ENCODE data around the gene PIK3CG.
A peak's percentile ranks its signal among the peaks of the same experiment; 100 is the strongest.
"Not testable (repeated sequence)": the region's sequence is repeated elsewhere in the genome, so short reads cannot be mapped to it uniquely, and the experiment has no call there.

PIK3CG gene

DNA sequence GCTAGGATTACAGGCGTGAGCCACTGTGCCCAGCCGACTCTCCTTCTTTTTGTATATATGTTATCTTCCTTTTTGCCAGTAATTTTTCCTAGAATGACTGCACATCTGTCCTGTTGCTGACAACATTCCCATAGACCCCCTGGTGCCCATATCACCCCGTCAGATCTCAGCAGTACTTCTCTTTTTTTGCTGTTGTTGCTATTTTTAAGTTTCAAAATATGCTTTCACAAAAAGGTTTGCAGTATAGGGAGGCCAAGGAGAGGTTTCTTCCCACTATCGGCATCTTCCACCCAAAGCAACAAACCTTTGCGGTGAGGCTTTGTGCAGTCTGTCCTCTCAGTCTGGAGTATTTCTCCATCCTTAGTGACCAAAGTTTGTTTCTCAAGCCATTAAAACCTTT, 23.1 kb downstream of the PIK3CG start:
- no peak for DNase-seq

DNA sequence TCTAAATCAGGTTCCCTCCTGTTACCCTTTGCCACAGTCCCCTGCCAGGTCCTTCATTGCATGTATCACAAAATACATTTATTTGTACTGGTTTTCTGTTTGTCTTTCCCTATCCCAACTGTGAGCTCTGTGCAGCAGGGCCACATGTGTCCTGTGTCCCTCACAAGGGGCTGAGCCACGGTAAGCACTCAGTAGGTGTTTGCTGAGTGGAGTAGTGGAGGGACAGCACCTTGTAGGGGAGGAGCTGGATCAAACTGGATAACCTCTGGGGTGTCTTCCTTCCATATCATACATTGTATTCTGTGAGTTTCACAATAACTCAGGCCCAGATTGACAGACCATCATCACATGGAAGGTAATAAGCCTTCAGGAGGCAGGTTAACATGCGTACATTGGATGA, 25.9 kb downstream of the PIK3CG start:
- no peak for DNase-seq

DNA sequence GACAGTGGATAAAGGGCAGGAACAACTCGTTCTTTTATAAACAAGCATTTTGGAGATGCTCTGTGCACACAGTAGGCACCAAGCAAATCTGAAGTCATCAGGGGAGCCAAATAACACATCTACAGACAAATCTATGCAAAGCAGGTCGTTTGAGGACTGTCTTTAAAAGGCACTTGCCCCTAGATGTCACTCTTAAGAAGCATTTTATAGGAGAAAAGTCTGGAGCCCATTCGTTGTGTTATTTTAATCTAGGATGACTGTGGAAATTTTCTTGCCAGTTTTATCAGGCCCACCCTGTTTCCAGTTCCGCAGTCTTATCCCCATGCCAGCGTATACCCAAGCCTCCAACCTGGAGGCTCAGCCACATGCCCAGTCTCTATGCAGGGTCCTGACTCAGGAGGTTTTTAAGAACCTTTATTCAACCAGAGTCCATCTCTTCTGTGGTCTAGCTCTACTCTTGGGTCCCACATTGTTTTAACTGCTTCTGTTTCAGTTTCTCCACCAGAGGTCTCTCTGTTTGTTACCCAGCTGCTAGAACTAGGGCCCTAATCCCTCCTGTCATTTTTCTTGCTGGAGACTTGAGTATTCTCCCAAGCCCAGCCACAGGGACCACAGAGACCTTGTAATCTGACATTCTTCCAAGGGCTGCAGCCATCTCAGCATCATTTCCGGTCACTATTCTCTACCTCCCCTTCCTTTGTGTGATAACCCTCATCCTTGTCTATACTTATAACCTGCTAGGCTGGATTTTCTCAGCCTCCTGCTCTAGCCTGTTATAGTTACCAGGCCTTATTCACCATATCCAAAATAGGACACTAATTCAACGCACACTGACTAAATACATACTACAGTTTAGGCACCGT, 26.7 kb downstream of the PIK3CG start:
- DNase-seq = peak in 1 of 2 experiments; percentile 3

DNA sequence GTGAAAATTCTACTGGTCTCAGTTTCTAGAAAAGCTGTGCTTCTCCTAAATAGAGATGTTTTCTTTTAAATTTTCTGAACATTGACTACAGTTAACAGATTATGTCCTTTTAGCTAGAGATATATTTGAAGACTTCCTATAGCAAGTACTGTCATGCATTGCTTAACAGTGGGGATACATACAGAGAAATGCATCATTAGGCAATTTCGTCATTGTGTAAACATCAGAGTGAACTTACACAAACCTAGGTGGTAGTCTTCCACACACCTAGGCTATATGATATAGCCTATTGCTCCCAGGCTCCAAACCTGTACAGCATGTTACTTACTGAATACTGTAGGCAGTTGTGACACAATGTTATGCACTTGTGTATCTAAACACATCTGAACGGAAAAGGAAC, 28.5 kb downstream of the PIK3CG start:
- no peak for DNase-seq

DNA sequence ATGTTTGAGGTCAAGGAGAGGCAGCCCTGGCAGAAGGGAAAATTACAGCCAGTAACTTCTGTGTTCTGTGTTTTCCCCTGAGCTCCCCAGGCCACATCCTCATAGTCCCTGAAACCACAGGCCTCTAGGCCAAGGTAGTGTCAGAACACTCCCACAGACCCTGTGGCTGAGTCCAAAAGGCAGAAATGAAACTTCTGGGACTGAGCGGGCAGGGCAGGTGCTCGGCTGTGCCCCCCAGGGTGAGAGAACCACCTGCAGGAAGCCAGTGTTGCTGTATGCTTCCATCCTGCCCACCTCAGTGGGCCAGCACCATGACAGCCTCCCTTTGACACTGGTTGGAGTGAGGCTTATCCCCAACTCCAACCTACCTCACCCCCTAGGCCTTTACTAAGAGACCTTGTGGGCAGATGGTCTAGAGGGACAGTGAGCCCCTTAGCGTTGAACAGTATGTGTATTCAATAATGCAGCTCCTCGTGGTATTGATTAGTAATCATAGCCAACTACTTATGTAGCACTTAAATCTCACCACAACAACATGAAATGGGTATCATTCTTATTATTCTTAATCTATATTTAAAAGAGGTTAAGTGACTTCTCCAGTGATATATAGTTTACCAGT, 30.3 kb downstream of the PIK3CG start:
- no peak for DNase-seq

DNA sequence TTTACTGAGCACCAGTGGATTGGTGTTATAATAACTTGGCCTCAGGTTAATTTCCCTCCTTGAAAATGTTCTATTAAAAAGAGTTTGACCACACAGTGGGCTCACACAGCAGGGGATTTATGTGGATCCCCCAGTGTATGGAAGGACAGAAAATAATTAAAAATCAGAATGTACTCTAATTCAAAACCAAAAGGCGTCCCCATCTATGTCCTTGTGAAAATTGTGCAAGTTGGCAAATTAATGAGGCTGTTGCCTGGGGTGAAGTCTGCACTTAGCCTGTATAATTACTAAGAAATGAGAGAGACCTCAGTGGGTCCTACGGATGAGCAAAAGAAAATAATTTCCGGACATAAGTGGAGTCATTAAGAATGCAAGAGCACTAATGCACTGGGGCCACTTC, 31.1 kb downstream of the PIK3CG start:
- DNase-seq = no peak

DNA sequence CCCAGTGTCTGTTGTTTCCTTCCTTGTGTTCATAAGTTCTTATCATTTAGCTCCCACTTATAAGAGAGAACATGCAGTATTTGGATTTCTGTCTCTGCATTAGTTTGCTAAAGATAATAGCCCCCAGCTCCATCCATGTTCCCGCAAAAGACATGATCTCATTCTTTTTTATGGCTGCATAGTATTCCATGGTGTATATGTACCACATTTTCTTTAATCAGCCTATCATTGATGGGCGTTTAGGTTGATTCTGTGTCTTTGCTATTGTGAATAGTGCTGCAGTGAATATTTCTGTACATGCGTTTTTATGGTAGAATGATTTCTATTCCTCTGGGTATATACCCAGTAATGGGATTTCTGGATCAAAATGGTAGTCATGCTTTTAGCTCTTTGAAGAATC, 32.5 kb downstream of the PIK3CG start:
- DNase-seq = not testable (repeated sequence)

DNA sequence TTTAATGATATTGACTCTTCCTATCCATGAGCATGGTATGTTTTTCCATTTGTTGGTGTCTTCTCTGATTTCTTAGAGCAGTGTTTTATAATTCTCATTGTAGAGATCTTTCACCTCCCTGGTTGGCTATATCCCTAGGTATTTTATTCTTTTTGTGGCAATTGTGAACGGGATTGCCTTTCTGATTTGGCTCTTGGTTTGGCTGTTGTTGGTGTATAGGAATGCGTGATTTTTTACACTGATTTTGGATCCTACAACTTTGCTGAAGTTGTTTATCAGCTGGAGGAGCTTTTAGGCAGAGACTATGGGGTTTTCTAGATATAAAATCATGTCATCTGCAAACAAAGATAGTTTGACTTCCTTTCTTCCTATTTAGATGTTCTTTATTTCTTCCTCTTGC, 33.9 kb downstream of the PIK3CG start:
- DNase-seq = not testable (repeated sequence)

DNA sequence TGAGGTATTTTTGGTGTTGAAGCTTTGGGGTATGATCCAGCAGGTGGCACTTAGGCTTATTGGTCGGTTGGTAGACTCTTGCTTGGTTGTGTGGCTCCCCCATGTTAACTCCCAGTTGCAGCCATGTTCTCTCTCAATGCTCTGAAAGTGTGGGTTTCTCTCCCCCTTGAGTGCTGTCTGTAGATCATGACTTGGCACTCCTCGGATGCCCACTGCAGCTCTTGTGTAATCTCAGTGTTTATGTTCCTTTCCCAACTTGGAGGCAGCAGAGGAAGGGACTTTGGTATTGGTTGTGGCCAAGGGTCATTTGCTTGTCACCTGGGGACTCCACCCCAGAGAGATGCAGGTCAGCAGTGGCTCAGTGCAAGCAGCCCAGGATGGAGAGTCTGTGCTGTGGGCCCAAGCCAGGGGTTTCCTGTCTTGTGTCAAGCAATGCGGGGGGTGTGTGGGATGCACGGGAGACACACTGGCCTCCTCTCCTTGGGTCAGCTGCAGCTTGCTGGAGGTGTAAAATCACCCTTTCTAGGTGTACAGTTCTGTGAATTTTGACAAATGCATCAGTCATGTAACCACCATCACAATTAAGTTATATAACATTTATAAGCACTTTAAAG, 36.9 kb downstream of the PIK3CG start:
- DNase-seq = no peak

DNA sequence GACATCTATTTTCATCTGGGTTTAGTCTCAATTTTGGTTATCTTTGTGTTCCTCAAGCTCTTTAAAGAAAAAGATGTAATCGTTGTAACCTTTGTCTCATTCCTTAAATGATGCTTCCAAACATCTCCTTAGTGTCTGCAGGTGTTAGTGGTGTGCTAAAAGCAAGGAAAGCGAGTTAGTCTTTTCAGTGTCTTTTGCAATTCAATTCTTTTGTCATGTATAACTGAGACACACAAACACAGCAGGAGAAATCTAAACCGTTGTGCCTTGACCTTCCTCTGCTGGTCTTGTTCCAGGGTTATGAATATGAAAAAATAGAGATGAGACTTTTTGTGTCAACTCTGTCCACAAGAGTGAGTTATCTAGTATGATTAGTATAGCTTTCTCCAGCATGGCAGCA, 40.7 kb downstream of the PIK3CG start:
- DNase-seq = no peak

DNA sequence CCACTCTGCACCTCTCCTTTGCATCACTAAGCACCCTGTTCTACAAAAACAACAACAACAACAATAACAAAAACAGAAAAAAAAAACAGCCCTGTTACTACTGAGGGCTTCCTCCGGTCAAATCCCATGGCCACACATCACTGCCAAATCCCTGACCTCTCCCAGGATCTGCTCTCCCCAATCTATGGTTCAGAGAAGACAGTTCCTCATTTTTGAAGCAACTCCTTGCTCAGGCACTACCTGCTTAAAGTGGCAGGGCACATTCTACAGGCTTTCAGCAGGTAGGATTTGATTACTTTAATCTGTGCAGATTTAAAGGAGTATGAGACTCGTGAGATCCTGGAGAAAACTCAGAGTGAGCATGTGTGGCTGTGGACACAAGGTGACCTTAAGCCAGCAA, 46.9 kb downstream of the PIK3CG start:
- no peak for DNase-seq

DNA sequence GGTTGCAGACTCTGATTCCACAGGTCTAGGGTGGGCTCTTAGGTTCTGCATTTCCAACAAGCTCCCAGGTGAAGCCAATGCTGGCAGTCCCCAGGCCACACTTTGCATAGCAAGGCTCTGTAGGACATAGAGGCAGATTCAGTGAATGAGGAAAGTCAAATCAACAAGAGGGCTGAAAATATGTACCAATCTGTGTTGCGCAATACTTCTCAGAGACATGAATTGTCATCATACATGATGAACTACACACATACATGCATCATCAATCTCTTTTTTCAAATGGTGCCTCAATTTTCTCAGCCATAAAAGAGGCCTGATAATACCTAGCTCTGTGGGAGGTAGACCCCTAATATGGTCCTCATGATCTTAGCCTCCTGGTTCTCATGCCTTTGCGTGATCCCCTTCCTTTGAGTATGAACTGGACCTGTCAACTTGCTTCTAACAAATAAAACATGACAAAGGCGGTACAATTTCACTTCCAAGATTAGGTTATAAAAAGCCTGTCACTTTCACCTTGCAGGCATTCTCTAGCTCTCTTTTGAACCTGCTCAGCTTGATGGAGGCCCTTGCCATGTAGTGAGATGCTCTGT, 49.0 kb downstream of the PIK3CG start:
- DNase-seq = no peak

DNA sequence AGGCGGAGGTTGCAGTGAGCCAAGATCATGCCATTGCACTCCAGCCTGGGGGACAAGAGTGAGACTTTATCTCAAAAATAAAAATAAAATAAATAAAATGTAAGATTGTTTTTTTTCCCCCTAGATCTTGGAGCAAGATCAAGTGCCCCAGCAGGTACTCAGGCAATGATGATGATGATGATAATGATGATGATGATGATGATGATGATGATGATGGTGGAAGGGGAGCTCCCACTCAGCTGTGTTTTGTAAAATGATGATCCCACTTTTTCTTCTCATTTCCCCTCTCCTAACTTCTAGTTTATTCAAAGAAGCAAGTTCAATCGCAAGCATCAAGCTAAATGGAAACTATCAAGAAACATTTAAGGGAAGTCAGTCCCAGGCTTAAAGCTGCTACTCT, 50.3 kb downstream of the PIK3CG start:
- DNase-seq = no peak

DNA sequence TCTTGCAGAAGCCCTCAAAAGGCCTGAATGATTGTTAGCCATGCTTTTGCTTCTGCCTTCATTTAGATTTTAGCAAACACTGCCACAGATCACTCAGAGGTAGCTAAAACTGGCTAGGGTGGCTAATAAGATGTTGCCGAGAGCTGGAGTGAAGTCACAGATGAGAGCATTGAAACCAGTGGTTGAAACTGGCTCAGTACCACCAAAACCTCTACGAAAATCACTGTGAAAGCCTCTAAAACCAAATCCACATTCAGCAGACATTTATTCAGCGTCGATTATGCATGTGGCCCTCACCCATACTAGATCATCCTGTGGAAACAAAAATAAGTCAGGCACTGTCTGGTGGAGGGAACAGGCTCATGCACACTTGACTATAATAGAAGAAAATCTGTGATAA, 50.8 kb downstream of the PIK3CG start:
- no peak for DNase-seq

DNA sequence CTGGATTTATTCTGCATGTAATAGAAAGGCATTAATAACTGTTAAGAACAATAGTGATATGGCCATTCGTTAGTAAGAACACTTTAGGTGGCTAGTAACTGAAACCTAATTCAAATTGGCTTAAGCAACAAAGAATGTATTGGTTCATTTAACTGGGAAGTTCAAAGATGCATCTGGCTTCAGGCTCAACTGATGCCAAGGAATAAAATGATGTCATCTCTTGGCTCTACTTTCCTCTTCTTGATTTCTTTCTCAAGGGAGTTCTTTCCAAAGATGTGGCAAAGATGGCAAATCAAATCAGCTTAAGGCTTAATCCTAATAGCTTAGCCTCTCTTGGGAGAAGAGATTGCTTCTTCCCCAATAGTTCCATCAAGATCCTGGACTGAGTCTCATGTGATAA, 51.6 kb downstream of the PIK3CG start:
- DNase-seq = peak; percentile 81 to 91

DNA sequence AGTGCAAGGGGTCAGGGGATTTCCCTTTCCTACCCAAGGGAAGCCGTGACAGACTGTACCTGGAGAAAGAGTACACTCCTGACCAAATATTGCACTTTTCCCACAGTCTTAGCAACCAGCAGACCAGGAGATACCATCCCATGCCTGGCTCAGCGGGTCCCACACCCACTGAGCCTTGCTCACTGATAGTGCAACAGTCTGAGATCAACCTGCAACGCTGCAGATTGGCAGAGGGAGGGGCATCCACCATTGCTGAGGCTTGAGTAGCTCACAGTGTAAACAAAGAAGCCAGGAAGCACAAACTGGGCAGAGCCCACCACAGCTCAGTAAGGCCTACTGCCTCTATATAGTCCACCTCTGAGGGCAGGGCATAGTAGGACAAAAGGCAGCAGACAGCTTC, 53.9 kb downstream of the PIK3CG start:
- no peak for DNase-seq

DNA sequence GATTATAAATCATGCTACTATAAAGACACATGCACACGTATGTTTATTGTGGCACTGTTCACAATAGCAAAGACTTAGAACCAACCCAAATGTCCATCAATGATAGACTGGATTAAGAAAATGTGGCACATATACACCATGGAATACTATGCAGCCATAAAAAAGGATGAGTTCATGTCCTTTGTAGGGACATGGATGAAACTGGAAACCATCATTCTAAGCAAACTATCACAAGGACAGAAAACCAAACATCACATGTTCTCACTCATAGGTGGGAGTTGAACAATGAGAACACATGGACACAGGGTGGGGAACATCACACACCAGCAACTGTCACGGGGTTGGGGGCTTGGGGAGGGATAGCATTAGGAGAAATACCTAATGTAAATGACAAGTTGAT, 59.4 kb downstream of the PIK3CG start:
- DNase-seq = not testable (repeated sequence)

DNA sequence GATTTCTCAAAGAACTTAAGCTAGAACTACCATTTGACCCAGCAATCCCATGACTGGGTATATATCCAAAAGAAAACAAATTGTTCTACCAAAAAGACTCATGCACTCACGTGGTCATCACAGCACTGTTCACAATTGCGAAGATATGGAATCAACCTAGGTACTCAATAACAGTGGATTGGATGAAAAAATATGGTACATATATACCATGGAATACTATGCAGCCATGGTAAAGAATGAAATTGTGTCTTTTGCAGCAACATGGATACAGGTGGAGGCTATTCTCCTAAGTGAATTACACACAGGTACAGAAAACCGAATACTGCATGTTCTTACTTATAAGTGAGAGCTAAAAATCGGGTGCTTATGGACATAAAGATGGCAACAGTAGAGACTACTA, 61.8 kb downstream of the PIK3CG start:
- no peak for DNase-seq

DNA sequence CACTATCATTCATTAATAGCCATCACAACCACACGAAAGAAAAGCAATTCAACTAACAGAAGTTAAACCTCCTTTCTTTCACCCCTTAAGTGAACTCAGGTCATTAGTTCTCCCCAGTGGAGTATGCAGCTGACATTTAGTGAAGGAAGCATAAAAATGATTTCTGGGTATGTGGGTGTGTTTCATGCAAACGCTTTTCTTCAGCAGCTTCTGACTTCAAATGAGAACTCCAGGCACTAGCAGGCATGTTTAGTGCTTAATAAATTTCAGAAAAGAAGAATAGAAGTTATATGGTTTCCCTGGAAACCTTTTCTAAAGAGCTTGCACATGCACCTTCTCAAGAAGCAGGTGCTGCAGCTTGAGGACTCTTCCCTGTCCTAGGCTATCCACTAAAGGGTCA, 62.5 kb downstream of the PIK3CG start:
- no peak for DNase-seq

DNA sequence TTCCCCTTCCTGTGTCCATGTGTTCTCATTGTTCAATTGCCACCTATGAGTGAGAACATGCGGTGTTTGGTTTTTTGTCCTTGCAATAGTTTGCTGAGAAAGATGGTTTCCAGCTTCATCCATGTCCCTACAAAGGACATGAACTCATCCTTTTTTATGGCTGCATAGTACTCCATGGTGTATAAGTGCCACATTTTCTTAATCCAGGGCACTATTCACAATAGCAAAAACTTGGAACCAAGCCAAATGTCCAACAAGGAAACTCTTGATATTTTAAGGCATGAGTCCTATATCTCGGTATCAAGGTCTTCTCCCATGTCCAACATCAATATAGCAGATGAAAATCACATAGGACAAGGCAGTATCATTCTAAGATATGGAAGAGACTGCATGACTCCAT, 64.5 kb downstream of the PIK3CG start:
- DNase-seq = not testable (repeated sequence)

DNA sequence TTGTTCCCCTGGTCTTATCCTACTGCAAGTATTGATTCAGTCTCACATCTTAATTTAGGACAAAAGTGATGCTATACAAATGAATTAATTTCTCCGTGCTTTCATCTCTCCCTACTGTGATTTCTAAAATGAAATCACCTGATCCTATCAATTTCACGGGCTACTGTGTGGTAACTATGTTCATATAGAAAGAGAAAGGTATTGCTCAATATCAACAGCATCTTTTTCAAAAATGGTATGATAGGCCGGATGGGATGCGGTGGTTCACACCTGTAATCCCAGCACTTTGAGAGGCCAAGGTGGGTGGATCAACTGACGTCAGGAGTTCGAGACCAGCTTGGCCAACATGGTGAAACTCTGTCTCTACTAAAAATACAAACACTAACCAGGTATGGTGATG, 71.2 kb downstream of the PIK3CG start:
- DNase-seq = no peak

DNA sequence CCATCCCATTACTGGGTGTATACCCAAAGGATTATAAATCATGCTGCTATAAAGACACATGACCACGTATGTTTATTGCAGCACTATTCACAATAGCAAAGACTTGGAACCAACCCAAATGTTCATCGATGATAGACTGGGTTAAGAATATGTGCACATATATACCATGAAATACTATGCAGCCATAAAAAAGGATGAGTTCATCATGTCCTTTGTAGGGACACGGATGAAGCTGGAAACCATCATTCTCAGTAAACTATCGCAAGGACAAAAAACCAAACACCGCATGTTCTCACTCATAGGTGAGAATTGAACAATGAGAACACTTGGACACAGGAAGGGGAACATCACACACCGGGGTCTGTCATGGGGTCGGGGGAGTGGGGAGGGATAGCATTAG, 73.0 kb downstream of the PIK3CG start:
- DNase-seq = not testable (repeated sequence)

DNA sequence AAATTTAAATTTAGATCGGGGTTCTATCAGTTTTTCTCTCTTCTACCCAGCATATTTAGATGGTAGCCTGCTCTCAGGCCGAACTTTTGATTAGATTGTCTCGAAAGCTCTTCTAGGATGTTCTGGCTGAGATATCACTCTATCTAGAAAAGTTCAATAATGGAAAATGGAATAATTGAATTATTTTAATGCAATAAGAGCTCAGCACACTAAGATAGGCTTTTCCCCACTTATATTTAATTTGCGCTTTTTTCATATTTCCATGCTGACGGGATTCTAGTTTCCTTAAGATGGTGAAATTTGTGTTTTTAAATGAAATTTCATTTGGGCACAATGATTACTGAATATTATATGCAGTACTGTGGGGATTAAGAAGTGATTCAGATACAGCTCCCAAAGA, 73.7 kb downstream of the PIK3CG start:
- no peak for DNase-seq

Data from NCI-H446 (cell line).